NCI-H510A (cell line): ENCODE results near the gene FGF8.
"Not testable (repeated sequence)": the region's sequence is repeated elsewhere in the genome, so short reads cannot be mapped to it uniquely, and the experiment has no call there.

Experiments used
- DNase-seq: peaks from one replicate; lab custom pipeline; 2025; lab: John Stamatoyannopoulos, UW

The FGF8 gene

DNA sequence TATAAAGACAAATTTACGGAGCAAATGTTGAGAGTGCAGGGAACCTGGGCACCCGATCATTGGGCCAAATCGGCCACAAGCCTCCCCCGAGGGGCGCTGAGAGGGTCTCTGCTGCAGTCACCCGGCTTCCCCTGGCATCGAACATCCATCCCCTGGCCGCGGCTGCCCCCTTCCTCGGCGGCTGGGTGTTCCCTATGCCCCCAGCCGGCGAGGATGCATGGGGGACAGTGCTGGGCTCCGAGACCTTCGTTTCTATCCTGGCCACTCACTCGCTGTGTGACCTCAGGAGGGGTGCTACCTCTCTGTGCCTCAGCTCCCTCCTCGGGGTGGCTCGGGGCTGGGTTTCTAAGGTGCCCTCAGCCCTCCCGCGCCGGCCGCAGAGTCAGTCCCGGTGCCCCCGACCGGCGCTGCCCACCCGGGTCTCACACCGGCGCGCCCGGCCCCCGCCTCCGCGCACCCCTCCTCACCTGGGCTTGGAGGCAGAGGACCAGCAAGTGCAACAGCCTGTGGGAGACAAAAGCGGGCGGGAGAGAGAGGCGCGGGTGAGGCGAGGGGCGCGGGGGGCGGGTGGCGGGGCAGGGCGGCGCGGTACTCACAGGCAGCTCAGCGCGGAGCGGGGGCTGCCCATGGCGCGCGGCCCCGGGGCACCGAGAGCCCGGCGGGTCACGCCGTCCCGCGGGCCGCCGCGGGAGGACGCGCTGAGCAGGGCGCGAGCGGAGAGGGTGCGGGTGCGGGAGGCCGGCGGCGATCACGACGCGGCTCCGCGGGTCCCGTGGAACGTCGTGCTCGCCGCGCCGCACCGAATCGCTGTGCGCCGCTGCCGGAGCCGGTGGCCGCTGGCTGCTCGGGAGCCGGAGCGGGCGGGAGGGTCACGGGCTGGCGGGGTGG is at the start of gene FGF8:
Gene FGF8, minus strand, starts transcription at position 842 of the 888 bp plus-strand sequence. Its CDS starts 214 bp downstream, at position 628.
- DNase-seq: no peak

DNA sequence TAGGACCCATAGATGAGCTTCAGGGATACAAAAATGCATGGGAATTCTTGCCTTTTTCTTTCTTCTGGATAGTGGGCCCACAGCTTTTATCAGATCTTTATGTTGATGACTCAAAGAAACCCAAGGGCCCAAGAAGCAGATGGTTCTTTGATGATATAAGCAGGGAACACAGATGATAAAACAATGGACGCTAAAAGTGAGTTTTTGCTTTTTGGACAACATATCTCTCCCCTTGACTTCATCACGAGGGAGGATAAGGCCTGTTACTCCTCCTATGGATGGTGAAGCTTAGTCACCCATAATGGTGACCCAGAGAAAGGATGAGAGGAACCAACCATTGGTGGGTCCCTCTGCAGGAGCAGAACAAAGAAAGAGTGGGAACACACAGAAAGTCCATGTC is 48.8 kb upstream of the FGF8 start:
- no peak for DNase-seq

DNA sequence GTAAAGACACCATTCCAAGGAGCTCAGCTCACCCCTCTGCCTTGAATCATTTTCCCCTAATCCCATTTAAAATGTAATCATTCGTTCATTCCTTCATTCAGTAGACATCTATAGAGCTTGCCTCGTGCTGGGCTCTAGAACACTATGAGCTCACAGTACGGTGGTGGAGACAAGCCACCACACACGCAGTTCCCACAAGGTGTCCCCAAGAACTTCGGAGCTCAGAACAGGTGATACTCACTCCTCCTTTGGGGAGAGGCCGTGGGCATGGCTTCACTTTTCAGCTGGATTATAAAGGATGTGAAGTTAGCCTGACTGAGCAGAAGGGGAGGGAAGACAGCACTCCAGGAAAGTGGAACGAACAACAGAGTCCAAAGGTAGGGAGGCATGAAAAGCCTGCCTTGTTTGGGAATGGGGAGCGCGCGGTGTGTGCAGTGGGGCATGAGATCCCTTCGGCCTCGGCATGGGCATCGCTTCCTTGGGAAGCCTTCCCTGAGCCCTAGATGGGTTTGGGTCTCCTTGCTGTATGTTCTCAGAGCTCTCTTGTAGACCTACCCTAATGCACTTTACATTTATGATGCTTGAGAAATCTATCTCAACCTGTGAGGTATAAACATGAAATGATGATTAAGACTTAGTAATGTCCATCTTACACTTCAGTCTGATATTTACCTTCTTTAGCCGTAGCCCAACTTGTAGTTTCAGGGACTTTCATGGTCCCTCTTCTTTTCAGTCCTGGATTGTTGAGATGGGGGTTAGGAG is 43.1 kb upstream of the FGF8 start:
- peak; percentile 45 for DNase-seq

- DNase-seq: peak; percentile 99
Observed at GRCh38 chr10:101818119-101818871, 42.4 kb upstream of the FGF8 start, which contains the start of gene OGA. Gene OGA, minus strand, starts transcription at chr10:101818444. Its CDS starts 422 bp downstream, at chr10:101818022.

GRCh38 chr10:101817337-101818118 is 41.6 kb upstream of the FGF8 start:
- DNase-seq: no peak

- no peak for DNase-seq
Observed at GRCh38 chr10:101816913-101817336, 41.0 kb upstream of the FGF8 start.

DNA sequence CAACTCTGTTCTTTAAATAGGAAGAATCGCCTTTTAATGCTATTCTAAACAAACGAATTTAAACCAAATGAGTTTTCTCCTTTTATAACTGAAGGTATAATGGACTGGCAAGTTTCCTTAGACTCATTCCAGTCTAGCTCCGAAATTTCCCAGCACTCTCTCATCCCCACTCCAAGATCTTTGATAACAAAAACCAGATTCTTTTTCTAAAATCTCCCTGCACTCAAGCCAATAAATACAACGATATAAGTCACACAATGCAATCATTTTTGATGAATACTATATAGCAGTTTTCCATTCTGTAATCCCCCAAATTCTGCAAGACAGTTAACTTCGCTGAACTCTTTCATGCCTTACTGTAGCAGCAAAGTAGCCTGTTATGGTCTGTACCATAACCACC is 40.5 kb upstream of the FGF8 start:
- no peak for DNase-seq

DNA sequence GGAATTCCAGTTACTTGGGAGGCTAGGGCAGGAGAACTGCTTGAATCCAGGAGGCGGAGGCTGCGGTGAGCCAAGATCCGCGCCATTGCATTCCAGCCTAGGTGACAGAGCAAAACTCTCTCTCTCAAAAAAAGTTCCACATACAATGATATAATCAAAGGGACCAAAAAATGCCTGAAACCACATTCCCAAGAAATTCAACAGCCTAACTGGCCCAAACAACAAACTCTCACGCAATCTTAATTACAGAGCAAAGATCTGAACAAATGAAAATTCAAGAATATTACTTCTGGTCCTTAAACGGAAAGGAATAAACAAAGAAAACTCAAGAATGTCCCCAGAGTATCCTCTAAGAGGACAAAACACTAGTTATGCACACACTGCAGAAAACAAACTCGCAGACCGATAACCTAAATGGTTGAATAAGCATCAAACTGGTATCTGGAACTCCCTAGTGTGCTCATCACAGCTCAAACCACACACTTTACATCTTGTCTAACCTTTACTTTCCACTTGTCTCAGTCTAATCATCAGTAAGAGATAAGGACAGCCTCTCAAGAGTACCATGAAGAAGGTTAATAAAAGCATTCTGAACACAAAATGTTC is 38.7 kb upstream of the FGF8 start:
- DNase-seq: no peak

GRCh38 chr10:101812606-101813005 is 36.7 kb upstream of the FGF8 start:
- no peak for DNase-seq

DNA sequence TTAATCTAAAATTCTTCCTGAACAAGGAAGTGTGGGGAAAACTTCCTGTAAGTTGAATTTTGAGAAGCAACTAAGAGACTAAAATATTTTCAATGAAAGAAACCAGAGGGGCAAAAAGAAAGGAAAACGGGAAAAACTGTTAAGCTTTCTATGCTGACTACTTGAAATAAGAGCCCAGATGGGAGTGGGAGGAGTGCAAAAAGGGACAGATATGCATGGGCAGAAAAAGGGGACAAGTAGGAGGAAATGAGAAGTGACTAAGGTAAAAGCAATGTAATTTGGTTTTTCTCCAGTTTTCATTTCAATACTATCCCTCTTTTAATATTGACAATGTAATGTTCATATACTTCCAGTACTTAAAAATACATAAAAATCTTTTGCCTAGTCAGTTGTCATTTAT is 31.2 kb upstream of the FGF8 start:
- no peak for DNase-seq

DNA sequence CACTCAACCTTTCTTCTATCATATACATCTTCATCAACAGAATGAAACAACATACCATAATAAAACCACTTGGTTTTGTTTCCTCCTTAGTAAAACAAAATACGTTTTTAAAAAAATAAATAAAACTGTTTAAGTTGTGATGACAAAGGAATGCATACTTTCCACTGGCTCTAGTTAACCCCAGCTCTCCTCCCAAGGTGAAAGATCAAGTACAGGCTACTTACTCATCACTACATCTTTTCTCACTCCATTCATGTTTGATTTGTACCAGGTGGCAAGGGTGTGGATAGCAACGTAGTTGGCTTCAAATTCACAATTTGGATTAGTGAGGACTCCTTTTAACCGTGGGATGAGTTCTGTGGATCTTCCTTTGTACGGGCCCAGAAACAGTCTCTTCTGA is 27.6 kb upstream of the FGF8 start:
- no peak for DNase-seq

DNA sequence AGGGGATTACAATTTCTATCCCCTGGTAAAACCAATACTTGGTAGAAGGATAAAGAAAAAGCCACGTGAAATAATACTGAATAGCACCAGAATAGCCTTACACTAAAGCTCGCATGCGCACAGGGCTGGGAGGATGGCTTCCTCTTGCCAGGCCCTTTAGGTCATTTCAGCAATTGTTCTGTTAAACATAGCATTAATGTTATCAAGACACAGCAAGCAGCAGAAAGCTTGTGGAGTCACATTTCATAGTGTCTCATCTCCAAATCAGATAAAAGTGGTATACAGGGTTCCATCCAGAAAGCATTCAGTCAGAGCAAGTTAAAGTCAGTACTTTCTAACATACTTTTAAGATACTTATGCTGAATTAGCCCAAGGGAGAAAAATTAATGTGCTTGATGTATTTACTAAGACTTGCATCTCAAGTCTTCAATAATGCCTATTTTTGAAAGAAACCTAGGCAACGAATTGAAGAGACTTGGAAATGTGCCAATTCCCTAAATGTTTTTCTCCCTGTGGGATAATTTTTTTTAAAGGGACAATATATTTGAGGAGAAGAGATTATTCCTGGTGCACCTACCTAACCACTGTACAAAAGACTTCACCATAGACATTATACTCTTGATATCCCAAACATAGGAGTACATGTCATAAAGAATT is 21.6 kb upstream of the FGF8 start:
- DNase-seq: no peak

- no peak for DNase-seq
Observed at GRCh38 chr10:101793526-101793925, 17.6 kb upstream of the FGF8 start.

GRCh38 chr10:101789686-101790085 is 13.8 kb upstream of the FGF8 start:
- DNase-seq: no peak

- DNase-seq: not testable (repeated sequence)
Observed at GRCh38 chr10:101789231-101789630, 13.3 kb upstream of the FGF8 start.

GRCh38 chr10:101785801-101786200 is 9.9 kb upstream of the FGF8 start:
- no peak for DNase-seq

DNA sequence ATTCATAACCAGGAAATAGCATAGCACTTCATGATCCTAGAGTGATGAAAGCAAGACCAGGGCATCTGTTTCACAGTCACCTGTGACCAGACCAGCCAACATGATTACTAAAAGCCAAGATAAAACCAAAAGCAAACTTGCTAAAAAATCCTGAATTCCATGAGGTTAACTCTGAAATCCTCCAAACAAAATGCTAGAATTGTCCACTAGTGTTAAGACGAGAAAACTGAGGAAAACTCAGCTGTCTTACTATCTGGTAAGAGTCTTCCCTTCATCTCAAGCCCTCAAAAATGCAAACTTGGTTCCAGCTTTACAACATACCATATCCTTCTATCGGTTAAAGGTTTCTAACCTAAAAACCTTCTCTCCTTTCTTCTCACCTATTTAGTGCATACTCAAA is 8.6 kb upstream of the FGF8 start:
- DNase-seq: no peak

- DNase-seq: no peak
Observed at GRCh38 chr10:101783736-101784118, 7.8 kb upstream of the FGF8 start.

- peak; percentile 87 for DNase-seq
Observed at GRCh38 chr10:101782811-101783735, 7.2 kb upstream of the FGF8 start, which contains the start of gene NPM3. Gene NPM3, minus strand, starts transcription at chr10:101783446. Its CDS starts 56 bp downstream, at chr10:101783390.
